Measurements from ENCODE around the gene PPARA.

The PPARA gene

GRCh38 chr22:46289244-46289891 lies 139.0 kb downstream of the PPARA start:
- no peak overlapping the region for H3K4me3 ChIP-seq (replicated peaks; ENCODE audit: insufficient read depth, low read length)
- H3K27me3 ChIP-seq (ENCODE audit: insufficient read depth, poor library complexity, severe bottlenecking), result no peaks in the 10 kb centered on the region
- TF ChIP-seq CTCF (IDR thresholded peaks at IDR 0.05; ENCODE audit: insufficient read depth, low read length) (no peak), REST (IDR thresholded peaks at IDR 0.05; ENCODE audit: insufficient replicate concordance, low read depth) (no peak)
- DNase-seq (ENCODE audit: low read depth in 1 of 2, low spot score in 1 of 2), result no peak
- H3K27ac ChIP-seq (replicated peaks), result no peak overlapping the region

GRCh38 chr22:46290121-46290842 lies 140.0 kb downstream of the PPARA start:
- Histone ChIP-seq H3K27ac (replicated peaks) (no peak overlapping the region), H3K27me3 (ENCODE audit: insufficient read depth, poor library complexity, severe bottlenecking) (no peaks in the 10 kb centered on the region), H3K4me3 (replicated peaks; ENCODE audit: insufficient read depth, low read length) (no peak overlapping the region)
- TF ChIP-seq SPI1 (IDR thresholded peaks at IDR 0.05; ENCODE audit: borderline replicate concordance, low read depth), result no peak
- no peak for TF ChIP-seq GABPA (IDR thresholded peaks at IDR 0.05; ENCODE audit: low read depth)
- TF ChIP-seq REST (IDR thresholded peaks at IDR 0.05; ENCODE audit: insufficient replicate concordance, low read depth), result no peak
- TF ChIP-seq CTCF (IDR thresholded peaks at IDR 0.05; ENCODE audit: insufficient read depth, low read length), result no peak
- no peak for TF ChIP-seq POLR2AphosphoS5 (IDR thresholded peaks at IDR 0.05; ENCODE audit: low read depth)
- no peak for DNase-seq (ENCODE audit: low read depth in 1 of 2, low spot score in 1 of 2)

- Histone ChIP-seq H3K27ac (replicated peaks) (no peak overlapping the region), H3K4me3 (replicated peaks; ENCODE audit: insufficient read depth, low read length) (no peak overlapping the region), H3K27me3 (ENCODE audit: insufficient read depth, poor library complexity, severe bottlenecking) (no peaks in the 10 kb centered on the region)
- no peak for DNase-seq (ENCODE audit: low read depth in 1 of 2, low spot score in 1 of 2)
- TF ChIP-seq SPI1 (IDR thresholded peaks at IDR 0.05; ENCODE audit: borderline replicate concordance, low read depth), result no peak
- TF ChIP-seq CTCF (IDR thresholded peaks at IDR 0.05; ENCODE audit: insufficient read depth, low read length), result no peak
- no peak for TF ChIP-seq GABPA (IDR thresholded peaks at IDR 0.05; ENCODE audit: low read depth)
- no peak for TF ChIP-seq REST (IDR thresholded peaks at IDR 0.05; ENCODE audit: insufficient replicate concordance, low read depth)
- TF ChIP-seq POLR2AphosphoS5 (IDR thresholded peaks at IDR 0.05; ENCODE audit: low read depth), result no peak
These were observed 140.8 kb downstream of the PPARA start for GRCh38 chr22:46290843-46291785.
